ENCODE data around the gene COMT.

The COMT gene

DNA sequence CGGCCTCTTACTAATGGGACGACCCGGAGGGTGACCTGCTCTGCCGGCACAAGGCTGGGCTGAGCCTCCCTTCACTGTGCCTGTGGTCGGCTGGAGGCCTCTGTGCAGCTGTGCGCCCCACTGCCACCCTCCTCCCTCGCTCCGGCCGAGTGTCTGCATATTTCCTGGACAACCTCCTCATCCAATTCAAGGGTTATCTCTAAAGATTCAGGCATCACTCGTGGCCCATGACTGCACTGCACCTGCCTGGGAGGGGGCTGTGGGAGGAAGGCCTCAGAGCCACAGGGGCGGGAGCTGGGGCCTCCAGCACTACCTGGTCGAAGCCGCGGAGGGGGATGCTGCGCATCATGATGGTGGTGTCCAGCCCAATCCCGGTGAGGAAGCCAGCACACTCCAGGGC is 43.8 kb upstream of the COMT start:
- no peak overlapping the region for H3K4me3 ChIP-seq (ENCODE audit: low read depth, low read length)
- in situ Hi-C loops (cut with HindIII; ENCODE audit: low sequenced_read_pairs): no loop called here
- DNase-seq (ENCODE audit: low read depth, low spot score): no peak
- TF ChIP-seq, protein P1, sequence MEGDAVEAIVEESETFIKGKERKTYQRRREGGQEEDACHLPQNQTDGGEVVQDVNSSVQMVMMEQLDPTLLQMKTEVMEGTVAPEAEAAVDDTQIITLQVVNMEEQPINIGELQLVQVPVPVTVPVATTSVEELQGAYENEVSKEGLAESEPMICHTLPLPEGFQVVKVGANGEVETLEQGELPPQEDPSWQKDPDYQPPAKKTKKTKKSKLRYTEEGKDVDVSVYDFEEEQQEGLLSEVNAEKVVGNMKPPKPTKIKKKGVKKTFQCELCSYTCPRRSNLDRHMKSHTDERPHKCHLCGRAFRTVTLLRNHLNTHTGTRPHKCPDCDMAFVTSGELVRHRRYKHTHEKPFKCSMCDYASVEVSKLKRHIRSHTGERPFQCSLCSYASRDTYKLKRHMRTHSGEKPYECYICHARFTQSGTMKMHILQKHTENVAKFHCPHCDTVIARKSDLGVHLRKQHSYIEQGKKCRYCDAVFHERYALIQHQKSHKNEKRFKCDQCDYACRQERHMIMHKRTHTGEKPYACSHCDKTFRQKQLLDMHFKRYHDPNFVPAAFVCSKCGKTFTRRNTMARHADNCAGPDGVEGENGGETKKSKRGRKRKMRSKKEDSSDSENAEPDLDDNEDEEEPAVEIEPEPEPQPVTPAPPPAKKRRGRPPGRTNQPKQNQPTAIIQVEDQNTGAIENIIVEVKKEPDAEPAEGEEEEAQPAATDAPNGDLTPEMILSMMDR (IDR thresholded peaks at IDR 0.05; ENCODE audit: low read depth, low read length): no peak

DNA sequence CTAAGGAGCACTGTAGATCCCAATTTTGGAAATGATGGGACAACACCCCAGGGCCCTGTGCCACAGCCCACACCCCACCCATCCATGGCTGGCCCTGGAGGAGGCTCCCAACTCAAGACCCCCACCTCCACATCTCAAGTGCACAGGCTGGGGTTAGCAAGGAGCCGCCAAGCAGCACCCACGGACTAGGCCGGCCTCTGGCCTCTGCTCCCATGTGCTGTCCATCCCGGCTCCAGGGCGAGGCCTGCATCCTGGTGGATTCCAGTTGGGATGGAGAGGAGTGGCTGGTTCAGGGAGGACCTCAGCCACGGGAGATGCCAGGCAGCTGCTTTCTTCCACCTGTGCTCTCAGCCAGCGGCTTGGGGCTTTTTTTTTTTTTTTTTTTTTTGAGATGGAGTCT is 43.4 kb upstream of the COMT start:
- TF ChIP-seq, protein P1 (IDR thresholded peaks at IDR 0.05; ENCODE audit: low read depth, low read length): no peak
- no peak overlapping the region for H3K4me3 ChIP-seq (ENCODE audit: low read depth, low read length)
- in situ Hi-C loops (cut with HindIII; ENCODE audit: low sequenced_read_pairs): no loop called here
- DNase-seq (ENCODE audit: low read depth, low spot score): no peak

DNA sequence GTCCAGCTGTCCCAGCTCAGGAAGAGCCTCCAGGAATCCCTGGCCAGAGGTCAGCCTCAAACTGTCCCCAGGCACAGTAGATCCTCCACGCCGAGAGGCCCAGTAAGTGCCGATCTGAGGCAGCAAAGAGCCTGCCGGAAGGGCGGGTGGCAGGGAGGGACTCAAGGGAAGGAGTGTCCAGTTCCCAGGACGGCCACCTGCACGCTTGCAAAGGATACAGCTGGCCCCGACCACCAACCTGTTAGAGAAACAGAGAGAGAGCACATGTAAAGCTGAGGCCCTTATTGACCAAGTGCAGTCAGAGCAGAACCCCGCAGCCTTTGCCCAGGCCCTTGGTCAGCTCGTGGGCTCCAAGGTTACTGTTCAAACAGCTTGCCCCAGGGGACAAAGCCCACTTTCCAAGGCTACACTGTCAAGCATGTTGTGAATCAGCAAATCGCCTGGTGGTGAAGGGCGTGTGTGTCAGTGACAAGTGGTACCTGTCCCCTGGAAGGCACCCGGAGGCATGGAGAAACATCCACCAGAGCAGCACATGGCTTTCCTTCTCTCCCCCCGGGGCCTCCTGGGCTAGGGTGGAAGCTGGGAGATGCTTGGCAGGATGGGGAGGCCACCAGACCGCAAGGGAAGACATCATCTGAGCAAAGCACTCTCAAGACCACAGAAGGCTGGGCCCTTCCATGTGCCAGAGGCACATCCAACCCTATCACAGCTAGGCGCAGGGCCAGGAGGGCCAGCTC is 42.6 kb upstream of the COMT start:
- H3K4me3 ChIP-seq (ENCODE audit: low read depth, low read length): no peak overlapping the region
- TF ChIP-seq, protein P1 (IDR thresholded peaks at IDR 0.05; ENCODE audit: low read depth, low read length): no peak
- in situ Hi-C loops (cut with HindIII; ENCODE audit: low sequenced_read_pairs): no loop called here
- DNase-seq (ENCODE audit: low read depth, low spot score): no peak

DNA sequence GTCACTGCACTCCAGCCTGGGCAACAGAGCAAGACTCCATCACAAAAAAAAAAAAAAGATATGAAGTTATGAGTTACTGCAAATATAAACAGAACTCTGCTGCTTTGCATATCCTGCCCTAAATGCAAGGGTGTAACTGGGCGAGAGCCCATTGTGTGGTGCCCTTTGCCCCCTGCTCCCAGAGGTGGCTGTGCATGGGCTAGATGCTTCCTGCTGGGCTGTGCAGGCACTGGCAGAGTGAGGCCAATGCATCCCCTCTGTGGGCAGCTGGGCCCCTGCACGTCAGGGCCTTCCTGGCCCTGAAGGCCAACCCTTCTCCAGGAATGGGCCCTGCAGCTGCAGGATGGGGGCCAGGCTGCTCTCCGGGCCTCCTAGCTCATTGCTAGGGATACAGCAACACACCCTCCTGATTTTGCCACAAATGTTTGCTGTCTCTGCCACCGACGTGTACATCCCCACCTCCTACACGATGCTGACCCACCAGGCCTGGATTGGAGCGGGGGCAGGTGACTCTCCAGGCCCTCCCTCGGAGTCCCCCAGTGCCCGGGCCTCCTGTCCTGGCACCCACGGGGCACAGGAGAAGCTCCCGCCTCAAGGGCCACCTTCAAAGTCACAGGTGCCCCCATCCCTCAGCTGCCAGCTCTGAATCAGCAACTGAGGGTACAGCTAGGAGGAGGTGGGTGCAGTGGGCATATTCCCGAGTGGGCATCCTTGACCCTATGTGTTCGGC is 40.7 kb upstream of the COMT start:
- no peak overlapping the region for H3K4me3 ChIP-seq (ENCODE audit: low read depth, low read length)
- TF ChIP-seq, protein P1 (IDR thresholded peaks at IDR 0.05; ENCODE audit: low read depth, low read length): no peak
- in situ Hi-C loops (cut with HindIII; ENCODE audit: low sequenced_read_pairs): no loop called here
- DNase-seq (ENCODE audit: low read depth, low spot score): no peak

DNA sequence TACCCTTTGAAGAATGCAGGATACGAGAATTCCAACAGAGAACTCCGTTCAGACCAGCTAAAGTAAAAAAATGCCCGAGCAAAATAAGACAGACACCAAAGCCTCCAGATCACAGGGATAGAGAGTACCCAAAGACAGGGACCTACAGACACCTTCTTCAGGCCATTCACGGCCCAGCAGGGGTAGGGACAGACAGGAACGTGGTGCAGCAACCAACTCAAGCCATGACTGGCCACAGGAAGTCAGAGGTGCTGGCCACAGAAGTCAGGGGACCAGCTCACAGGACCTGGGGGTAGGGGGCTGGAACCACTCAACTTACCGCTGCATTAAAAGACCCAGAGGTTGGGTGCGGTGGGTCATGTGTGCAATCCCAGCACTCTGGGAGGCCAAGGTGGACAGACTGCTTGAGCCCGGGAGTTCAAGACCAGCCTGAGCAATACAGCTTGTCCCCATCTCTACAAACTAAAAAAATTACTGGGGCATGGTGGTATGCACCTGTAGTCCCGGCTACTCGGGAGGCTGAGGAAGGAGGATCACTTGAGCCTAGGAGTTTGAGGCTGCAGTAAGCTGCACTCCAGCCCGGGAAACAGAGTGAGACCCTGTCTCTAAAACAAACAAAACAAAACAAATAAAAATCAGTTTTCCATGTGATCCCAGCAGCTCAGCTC is 39.9 kb upstream of the COMT start:
- no peak for DNase-seq (ENCODE audit: low read depth, low spot score)
- in situ Hi-C loops (cut with HindIII; ENCODE audit: low sequenced_read_pairs): no loop called here
- H3K4me3 ChIP-seq (ENCODE audit: low read depth, low read length): no peak overlapping the region
- TF ChIP-seq, protein P1 (IDR thresholded peaks at IDR 0.05; ENCODE audit: low read depth, low read length): no peak

DNA sequence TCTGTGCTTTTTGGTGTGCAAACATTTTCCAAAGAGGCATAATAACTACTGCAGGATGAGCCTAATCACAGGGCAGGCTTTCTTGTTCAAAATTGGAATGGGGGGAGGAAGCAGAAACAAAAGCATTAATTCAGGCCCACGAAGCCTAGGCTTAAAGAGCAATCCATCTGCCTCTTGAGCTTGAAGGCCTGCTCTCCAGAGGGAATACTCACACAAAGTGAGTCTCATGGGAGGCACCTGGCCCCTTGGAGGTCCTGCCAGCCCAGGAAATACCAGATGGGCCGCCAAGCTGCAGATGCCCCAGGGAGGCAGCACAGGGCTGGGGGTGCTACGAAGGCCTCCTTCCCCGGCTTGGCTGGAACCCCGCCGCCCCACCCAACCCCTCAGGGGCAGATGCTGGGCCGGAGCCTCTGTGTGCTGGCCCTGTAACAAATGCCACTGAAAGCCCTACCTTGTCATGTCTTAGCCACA is 39.3 kb upstream of the COMT start:
- in situ Hi-C loops (cut with HindIII; ENCODE audit: low sequenced_read_pairs): no loop called here
- TF ChIP-seq, protein P1 (IDR thresholded peaks at IDR 0.05; ENCODE audit: low read depth, low read length): no peak
- DNase-seq (ENCODE audit: low read depth, low spot score): no peak

More for the DNA sequence above, 39.3 kb upstream of the COMT start:
- no peak overlapping the region for H3K4me3 ChIP-seq (ENCODE audit: low read depth, low read length)

All from astrocyte of the spinal cord (primary cell).